ENCODE measurements around the gene TBC1D2.
A peak's percentile ranks its signal among the peaks of the same experiment; 100 is the strongest.

TBC1D2 gene

GRCh38 chr9:98220911-98221310, 34.5 kb downstream of the TBC1D2 start:
- H3K36me3 ChIP-seq (ENCODE audit: control insufficient read depth, insufficient read depth, low read length) = no peaks in the 10 kb centered on the region
- 93 to 95% methylated on average over 21 of the region's 21 CpGs for WGBS, 2 experiments

GRCh38 chr9:98219794-98220370, 35.6 kb downstream of the TBC1D2 start:
- Histone ChIP-seq H3K27ac (ENCODE audit: insufficient read depth, low read depth, low read length, poor library complexity, severe bottlenecking) (no peak overlapping the region), H3K27me3 (ENCODE audit: control insufficient read depth, insufficient read depth, low read length, poor library complexity, severe bottlenecking) (no peaks in the 10 kb centered on the region), H3K9me3 (ENCODE audit: control insufficient read depth, low read length) (no peaks in the 10 kb centered on the region), H3K4me3 (ENCODE audit: insufficient read depth, low read depth, low read length) (no peak overlapping the region), H3K4me1 (ENCODE audit: control insufficient read depth, insufficient read depth, low read length) (peaks cover 7% of the 10 kb centered on the region), H3K36me3 (ENCODE audit: control insufficient read depth, insufficient read depth, low read length) (no peaks in the 10 kb centered on the region)
- WGBS, 2 experiments = 89 to 92% methylated on average over 9 to 11 of the region's 11 CpGs

More at GRCh38 chr9:98220911-98221310, 34.5 kb downstream of the TBC1D2 start:
- peaks cover 7% of the 10 kb centered on the region for H3K4me1 ChIP-seq (ENCODE audit: control insufficient read depth, insufficient read depth, low read length)
- no peaks in the 10 kb centered on the region for H3K9me3 ChIP-seq (ENCODE audit: control insufficient read depth, low read length)
- no peaks in the 10 kb centered on the region for H3K27me3 ChIP-seq (ENCODE audit: control insufficient read depth, insufficient read depth, low read length, poor library complexity, severe bottlenecking)
- H3K4me3 ChIP-seq (ENCODE audit: insufficient read depth, low read depth, low read length) = no peak overlapping the region
- H3K27ac ChIP-seq (ENCODE audit: insufficient read depth, low read depth, low read length, poor library complexity, severe bottlenecking) = no peak overlapping the region

GRCh38 chr9:98219364-98219716, 36.1 kb downstream of the TBC1D2 start:
- Histone ChIP-seq H3K9me3 (ENCODE audit: control insufficient read depth, low read length) (no peaks in the 10 kb centered on the region), H3K4me3 (ENCODE audit: insufficient read depth, low read depth, low read length) (no peak overlapping the region), H3K4me1 (ENCODE audit: control insufficient read depth, insufficient read depth, low read length) (peaks cover 7% of the 10 kb centered on the region), H3K27ac (ENCODE audit: insufficient read depth, low read depth, low read length, poor library complexity, severe bottlenecking) (no peak overlapping the region), H3K36me3 (ENCODE audit: control insufficient read depth, insufficient read depth, low read length) (no peaks in the 10 kb centered on the region), H3K27me3 (ENCODE audit: control insufficient read depth, insufficient read depth, low read length, poor library complexity, severe bottlenecking) (no peaks in the 10 kb centered on the region)
- WGBS, 2 experiments = 82 to 85% methylated on average over 7 of the region's 7 CpGs

GRCh38 chr9:98218562-98219363, 36.7 kb downstream of the TBC1D2 start:
- no peaks in the 10 kb centered on the region for H3K27me3 ChIP-seq (ENCODE audit: control insufficient read depth, insufficient read depth, low read length, poor library complexity, severe bottlenecking)
- H3K4me1 ChIP-seq (ENCODE audit: control insufficient read depth, insufficient read depth, low read length) = peaks cover 7% of the 10 kb centered on the region
- no peak overlapping the region for H3K4me3 ChIP-seq (ENCODE audit: insufficient read depth, low read depth, low read length)
- H3K36me3 ChIP-seq (ENCODE audit: control insufficient read depth, insufficient read depth, low read length) = no peaks in the 10 kb centered on the region
- whole genome bisulfite sequencing, 2 experiments = 59 to 64% methylated on average over 11 of the region's 11 CpGs
- peak overlapping the region; percentile 50 for H3K27ac ChIP-seq (ENCODE audit: insufficient read depth, low read depth, low read length, poor library complexity, severe bottlenecking)
- H3K9me3 ChIP-seq (ENCODE audit: control insufficient read depth, low read length) = no peaks in the 10 kb centered on the region

GRCh38 chr9:98217255-98217654, 38.2 kb downstream of the TBC1D2 start:
- Histone ChIP-seq H3K27ac (ENCODE audit: insufficient read depth, low read depth, low read length, poor library complexity, severe bottlenecking) (no peak overlapping the region), H3K27me3 (ENCODE audit: control insufficient read depth, insufficient read depth, low read length, poor library complexity, severe bottlenecking) (no peaks in the 10 kb centered on the region), H3K9me3 (ENCODE audit: control insufficient read depth, low read length) (no peaks in the 10 kb centered on the region), H3K4me3 (ENCODE audit: insufficient read depth, low read depth, low read length) (no peak overlapping the region), H3K36me3 (ENCODE audit: control insufficient read depth, insufficient read depth, low read length) (no peaks in the 10 kb centered on the region), H3K4me1 (ENCODE audit: control insufficient read depth, insufficient read depth, low read length) (peaks cover 7% of the 10 kb centered on the region)
- WGBS, 2 experiments = 84 to 91% methylated on average over 2 of the region's 2 CpGs

- no peak overlapping the region for H3K4me3 ChIP-seq (ENCODE audit: insufficient read depth, low read depth, low read length)
- H3K9me3 ChIP-seq (ENCODE audit: control insufficient read depth, low read length) = no peaks in the 10 kb centered on the region
- no peaks in the 10 kb centered on the region for H3K27me3 ChIP-seq (ENCODE audit: control insufficient read depth, insufficient read depth, low read length, poor library complexity, severe bottlenecking)
- H3K27ac ChIP-seq (ENCODE audit: insufficient read depth, low read depth, low read length, poor library complexity, severe bottlenecking) = no peak overlapping the region
- no peaks in the 10 kb centered on the region for H3K36me3 ChIP-seq (ENCODE audit: control insufficient read depth, insufficient read depth, low read length)
- peaks cover 7% of the 10 kb centered on the region for H3K4me1 ChIP-seq (ENCODE audit: control insufficient read depth, insufficient read depth, low read length)
- 90 to 96% methylated on average over 3 of the region's 3 CpGs for WGBS, 2 experiments
Measured at GRCh38 chr9:98216391-98216790, 39.1 kb downstream of the TBC1D2 start.

- Histone ChIP-seq H3K4me3 (ENCODE audit: insufficient read depth, low read depth, low read length) (no peak overlapping the region), H3K27me3 (ENCODE audit: control insufficient read depth, insufficient read depth, low read length, poor library complexity, severe bottlenecking) (no peaks in the 10 kb centered on the region), H3K9me3 (ENCODE audit: control insufficient read depth, low read length) (no peaks in the 10 kb centered on the region), H3K36me3 (ENCODE audit: control insufficient read depth, insufficient read depth, low read length) (no peaks in the 10 kb centered on the region), H3K27ac (ENCODE audit: insufficient read depth, low read depth, low read length, poor library complexity, severe bottlenecking) (no peak overlapping the region), H3K4me1 (ENCODE audit: control insufficient read depth, insufficient read depth, low read length) (peaks cover 7% of the 10 kb centered on the region)
- WGBS, 2 experiments = 87 to 89% methylated on average over 9 of the region's 9 CpGs
Measured at GRCh38 chr9:98215821-98216220, 39.6 kb downstream of the TBC1D2 start.

GRCh38 chr9:98215271-98215670, 40.2 kb downstream of the TBC1D2 start:
- H3K4me3 ChIP-seq (ENCODE audit: insufficient read depth, low read depth, low read length) = no peak overlapping the region
- H3K9me3 ChIP-seq (ENCODE audit: control insufficient read depth, low read length) = no peaks in the 10 kb centered on the region
- peaks cover 7% of the 10 kb centered on the region for H3K4me1 ChIP-seq (ENCODE audit: control insufficient read depth, insufficient read depth, low read length)
- WGBS, 2 experiments = 93 to 94% methylated on average over 5 of the region's 5 CpGs
- H3K36me3 ChIP-seq (ENCODE audit: control insufficient read depth, insufficient read depth, low read length) = no peaks in the 10 kb centered on the region
- no peaks in the 10 kb centered on the region for H3K27me3 ChIP-seq (ENCODE audit: control insufficient read depth, insufficient read depth, low read length, poor library complexity, severe bottlenecking)
- H3K27ac ChIP-seq (ENCODE audit: insufficient read depth, low read depth, low read length, poor library complexity, severe bottlenecking) = no peak overlapping the region

GRCh38 chr9:98214811-98215210, 40.6 kb downstream of the TBC1D2 start:
- no peaks in the 10 kb centered on the region for H3K27me3 ChIP-seq (ENCODE audit: control insufficient read depth, insufficient read depth, low read length, poor library complexity, severe bottlenecking)
- H3K4me3 ChIP-seq (ENCODE audit: insufficient read depth, low read depth, low read length) = no peak overlapping the region
- 79 to 80% methylated on average over 6 of the region's 6 CpGs for WGBS, 2 experiments
- H3K4me1 ChIP-seq (ENCODE audit: control insufficient read depth, insufficient read depth, low read length) = peaks cover 7% of the 10 kb centered on the region
- no peak overlapping the region for H3K27ac ChIP-seq (ENCODE audit: insufficient read depth, low read depth, low read length, poor library complexity, severe bottlenecking)
- H3K36me3 ChIP-seq (ENCODE audit: control insufficient read depth, insufficient read depth, low read length) = no peaks in the 10 kb centered on the region
- no peaks in the 10 kb centered on the region for H3K9me3 ChIP-seq (ENCODE audit: control insufficient read depth, low read length)

GRCh38 chr9:98211260-98211659, 44.2 kb downstream of the TBC1D2 start:
- no peaks in the 10 kb centered on the region for H3K9me3 ChIP-seq (ENCODE audit: control insufficient read depth, low read length)
- no peaks in the 10 kb centered on the region for H3K36me3 ChIP-seq (ENCODE audit: control insufficient read depth, insufficient read depth, low read length)

More at GRCh38 chr9:98211260-98211659, 44.2 kb downstream of the TBC1D2 start:
- Histone ChIP-seq H3K4me1 (ENCODE audit: control insufficient read depth, insufficient read depth, low read length) (no peaks in the 10 kb centered on the region), H3K27ac (ENCODE audit: insufficient read depth, low read depth, low read length, poor library complexity, severe bottlenecking) (no peak overlapping the region), H3K27me3 (ENCODE audit: control insufficient read depth, insufficient read depth, low read length, poor library complexity, severe bottlenecking) (no peaks in the 10 kb centered on the region), H3K4me3 (ENCODE audit: insufficient read depth, low read depth, low read length) (no peak overlapping the region)
- WGBS, 2 experiments = 94 to 96% methylated on average over 3 of the region's 3 CpGs
